Stimulated activated CD4-positive, alpha-beta T cell treated with anti-CD3 and anti-CD28 coated beads, Interleukin-2, amount 100 ng/mL, for 24 hours (primary cell): ENCODE results near the gene ANO6.
"Not testable (repeated sequence)": the region's sequence is repeated elsewhere in the genome, so short reads cannot be mapped to it uniquely, and the experiment has no call there.

Source experiments
- DNase-seq, 2 donors: peaks; one replicate each; pipeline ENCODE4 v3.0.0-alpha.2; 2020

ANO6 gene

GRCh38 chr12:45215419-45216229 lies at the start of gene ANO6:
Gene ANO6, plus strand, starts transcription at chr12:45216095. Its CDS starts 227 bp downstream, at chr12:45216322.
- DNase-seq = peak; percentile 84 to 86

GRCh38 chr12:45168976-45169375 lies 46.9 kb upstream of the ANO6 start:
- no peak for DNase-seq

GRCh38 chr12:45170456-45171042 lies 45.3 kb upstream of the ANO6 start:
- DNase-seq = peak; percentile 90 to 91

- DNase-seq = not testable (repeated sequence)
Measured at GRCh38 chr12:45173293-45173692, 42.6 kb upstream of the ANO6 start.

- DNase-seq = no peak
Measured at GRCh38 chr12:45174595-45174994, 41.3 kb upstream of the ANO6 start.

- DNase-seq = no peak
Measured at GRCh38 chr12:45178771-45179170, 37.1 kb upstream of the ANO6 start.

GRCh38 chr12:45182511-45182910 lies 33.4 kb upstream of the ANO6 start:
- no peak for DNase-seq

- no peak for DNase-seq
Measured at GRCh38 chr12:45183246-45183645, 32.6 kb upstream of the ANO6 start.

- no peak for DNase-seq
Measured at GRCh38 chr12:45184147-45184963, 31.5 kb upstream of the ANO6 start.

- DNase-seq = no peak
Measured at GRCh38 chr12:45186762-45187161, 29.1 kb upstream of the ANO6 start.

GRCh38 chr12:45189766-45190403 lies 26.0 kb upstream of the ANO6 start:
- no peak for DNase-seq

- no peak for DNase-seq
Measured at GRCh38 chr12:45191239-45191638, 24.7 kb upstream of the ANO6 start.

- DNase-seq = no peak
Measured at GRCh38 chr12:45192707-45193106, 23.2 kb upstream of the ANO6 start.

GRCh38 chr12:45200491-45201043 lies 15.3 kb upstream of the ANO6 start:
- no peak for DNase-seq

- no peak for DNase-seq
Measured at GRCh38 chr12:45203767-45204166, 12.1 kb upstream of the ANO6 start.

- DNase-seq = no peak
Measured at GRCh38 chr12:45204757-45205156, 11.1 kb upstream of the ANO6 start.

- no peak for DNase-seq
Measured at GRCh38 chr12:45205165-45205825, 10.6 kb upstream of the ANO6 start.

- no peak for DNase-seq
Measured at GRCh38 chr12:45208604-45209487, 7.0 kb upstream of the ANO6 start.

GRCh38 chr12:45209784-45210183 lies 6.1 kb upstream of the ANO6 start:
- no peak for DNase-seq

GRCh38 chr12:45212064-45212463 lies 3.8 kb upstream of the ANO6 start:
- DNase-seq = no peak

GRCh38 chr12:45213107-45213506 lies 2.8 kb upstream of the ANO6 start:
- DNase-seq = no peak
